ENCODE data around the gene CCDC194. TPM values are rescaled to one million over a fixed set of nuclear protein-coding genes. Genes with fewer than 3 reads are reported as not detected.

The CCDC194 gene
- total RNA-seq, 4 donors from 2014 or later = not detected

- no peak for DNase-seq (ENCODE audit: low spot score in 2 of 2)
These were observed 53.1 kb downstream of the CCDC194 start for GRCh38 chr19:17340871-17341357.

More at GRCh38 chr19:17340871-17341357, 53.1 kb downstream of the CCDC194 start:
- 69% methylated on average over 16 of the region's 17 CpGs for WGBS
- Histone ChIP-seq H3K4me3 (no peak overlapping the region), H3K9me3 (no peaks in the 10 kb centered on the region), H3K36me3 (peaks cover 12% of the 10 kb centered on the region), H3K4me1 (peaks cover 27% of the 10 kb centered on the region), H3K27ac (no peak overlapping the region), H3K27me3 (no peaks in the 10 kb centered on the region)
- TF ChIP-seq CTCF (IDR thresholded peaks at IDR 0.05) (no peak), POLR2AphosphoS5 (IDR thresholded peaks at IDR 0.05) (no peak), EP300 (IDR thresholded peaks at IDR 0.05) (no peak), POLR2A (IDR thresholded peaks at IDR 0.05) (no peak)

Other genes starting within 250 kb of the CCDC194 start
- 10 to 100 TPM; 17.3 to 25.2 (median 21.6) TPM for gene USE1, start 178.8 kb downstream of the CCDC194 start, total RNA-seq
- gene OCEL1, start 168.0 kb downstream of the CCDC194 start, total RNA-seq = 1 to 10 TPM; 2.7 to 9.7 (median 4.8) TPM
- 10 to 100 TPM; 25.8 to 79.3 (median 54.8) TPM for gene NR2F6, start 148.3 kb downstream of the CCDC194 start, total RNA-seq
- 1 to 10 TPM; 1.2 to 8.4 (median 2.1) TPM for gene USHBP1, start 129.5 kb downstream of the CCDC194 start, total RNA-seq
- gene BABAM1, start 126.8 kb downstream of the CCDC194 start, total RNA-seq = 10 to 100 TPM; 54.6 to 66.8 (median 63.7) TPM
- 1 to 10 TPM in 3 of 4 donors, under 1 TPM in 1; 0.30 to 2.5 (median 1.5) TPM for gene ANKLE1, start 112.3 kb downstream of the CCDC194 start, total RNA-seq
- gene ABHD8, start 90.8 kb downstream of the CCDC194 start, total RNA-seq = 10 to 100 TPM in 3 of 4 donors, 1 to 10 TPM in 1; 9.7 to 15.7 (median 13.6) TPM
- gene MRPL34, start 88.3 kb downstream of the CCDC194 start, total RNA-seq = 10 to 100 TPM; 42.7 to 89.5 (median 73.1) TPM
- 10 to 100 TPM; 17.9 to 35.2 (median 22.8) TPM for gene DDA1, start 84.6 kb downstream of the CCDC194 start, total RNA-seq
- gene ANO8, start 59.3 kb downstream of the CCDC194 start, total RNA-seq = 10 to 100 TPM; 29.9 to 47.1 (median 37.1) TPM
- 10 to 100 TPM; 18.7 to 29.0 (median 25.2) TPM for gene GTPBP3, start 56.6 kb downstream of the CCDC194 start, total RNA-seq
- 10 to 100 TPM; 25.5 to 83.1 (median 26.6) TPM for gene PLVAP, start 16.9 kb downstream of the CCDC194 start, total RNA-seq
- gene BST2, start 11.4 kb upstream of the CCDC194 start, total RNA-seq = 10 to 100 TPM in 2 of 4 donors, 1 to 10 TPM in 2; 6.6 to 19.7 (median 10.5) TPM
- 10 to 100 TPM; 44.2 to 71.3 (median 60.5) TPM for gene MVB12A, start 25.9 kb upstream of the CCDC194 start, total RNA-seq
- gene TMEM221, start 54.5 kb upstream of the CCDC194 start, total RNA-seq = 1 to 10 TPM in 1 of 4 donors, under 1 TPM in 2, not detected in 1; 0.39 to 1.2 (median 0.68) TPM
- not detected for gene NXNL1, start 66.7 kb upstream of the CCDC194 start, total RNA-seq
- gene SLC27A1, start 76.3 kb upstream of the CCDC194 start, total RNA-seq = 10 to 100 TPM; 25.3 to 53.4 (median 39.5) TPM
- 100 to 1,000 TPM in 1 of 4 donors, 10 to 100 TPM in 3; 58.0 to 108 (median 92.9) TPM for gene PGLS, start 117.5 kb upstream of the CCDC194 start, total RNA-seq
- 10 to 100 TPM; 52.4 to 83.8 (median 60.7) TPM for gene COLGALT1, start 161.5 kb upstream of the CCDC194 start, total RNA-seq

All from suprapubic skin (tissue), 4 donors.